Left ventricle myocardium inferior (tissue), 1 donor: Measurements from ENCODE around the gene ANKRD40CL. TPM values are rescaled to one million over a fixed set of nuclear protein-coding genes. Genes with fewer than 3 reads are reported as not detected.

Experiments used
- DNase-seq: peaks from one replicate; pipeline ENCODE4 v3.0.0-alpha.2; 2020
- H3K27ac ChIP-seq: fragments of 200-600 bp; replicated peaks from 2 replicates; pipeline ENCODE4 v1.8.0; 2021
- H3K27me3 ChIP-seq: fragments of 200-600 bp; 2 replicates; pipeline ENCODE4 v1.8.0; 2021; ENCODE audit warnings: low read depth
- H3K36me3 ChIP-seq: fragments of 200-600 bp; 2 replicates; pipeline ENCODE4 v1.8.0; 2021
- H3K4me1 ChIP-seq: fragments of 200-600 bp; 2 replicates; pipeline ENCODE4 v1.8.0; 2021
- H3K4me3 ChIP-seq: fragments of 200-600 bp; 2 replicates; pipeline ENCODE4 v1.8.0; 2021; ENCODE audit warnings: mild to moderate bottlenecking, moderate library complexity
- H3K9me3 ChIP-seq: fragments of 200-600 bp; replicated peaks from 2 replicates; pipeline ENCODE4 v1.8.0; 2021
- intact Hi-C: fragments of 100-400 bp; cut with micrococcal nuclease; formaldehyde crosslinking; loops from one replicate; pipeline ENCODE4 v1.11.0; 2022
- total RNA-seq: library from RNA; stranded (reverse); fragmentation: NEBNext Ultra II Directional; extraction: Animal tissue kit (Norgen Biotek cat#: 25700); gene quantifications from one replicate; pipeline ENCODE4 v1.2.1, GENCODE V29; 2021
- TF ChIP-seq, protein P1 (sequence below): fragments of 200-600 bp; IDR thresholded peaks from 2 replicates; pipeline ENCODE4 v1.8.0; 2021; ENCODE audit warnings: antibody characterized with exemption, mild to moderate bottlenecking, borderline replicate concordance
- donor health status: DM: no; HTN: yes; CAD: no; lungs with severe emphysema.

The ANKRD40CL gene
- total RNA-seq, 1 donor from 2014 or later = not detected

DNA sequence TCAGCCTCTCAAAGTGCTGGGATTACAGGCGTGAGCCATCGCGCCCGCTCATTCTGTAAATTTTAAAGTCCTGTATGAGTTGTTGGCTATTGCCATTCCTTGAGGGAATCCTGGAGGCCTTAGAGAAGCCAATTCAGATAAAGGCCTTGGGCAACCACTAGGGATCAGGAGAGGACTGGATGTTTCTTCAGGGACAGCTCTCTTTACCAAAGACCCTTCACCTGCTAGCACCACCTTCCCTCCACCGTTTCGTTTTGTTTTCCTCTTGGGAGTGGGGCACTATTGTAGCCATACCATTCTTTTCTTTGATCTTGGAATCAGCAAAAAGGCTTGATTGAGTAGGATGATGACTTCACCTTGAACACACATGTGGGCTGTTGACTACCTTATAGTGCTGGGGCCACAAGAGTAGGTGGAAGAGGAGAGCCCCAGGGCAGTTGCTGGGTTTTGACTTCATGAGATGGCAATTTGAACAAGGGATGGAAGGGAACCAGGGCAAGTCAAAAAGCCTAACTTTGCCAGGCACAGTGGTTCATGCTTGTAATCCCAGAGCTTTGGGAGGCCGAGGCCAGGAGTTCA is 7.0 kb upstream of the ANKRD40CL start:
- no peak for DNase-seq
- H3K36me3 ChIP-seq = no peaks in the 10 kb centered on the region
- H3K27ac ChIP-seq = no peak overlapping the region
- no peaks in the 10 kb centered on the region for H3K4me1 ChIP-seq
- intact Hi-C loops = no loop called here
- TF ChIP-seq, protein P1, sequence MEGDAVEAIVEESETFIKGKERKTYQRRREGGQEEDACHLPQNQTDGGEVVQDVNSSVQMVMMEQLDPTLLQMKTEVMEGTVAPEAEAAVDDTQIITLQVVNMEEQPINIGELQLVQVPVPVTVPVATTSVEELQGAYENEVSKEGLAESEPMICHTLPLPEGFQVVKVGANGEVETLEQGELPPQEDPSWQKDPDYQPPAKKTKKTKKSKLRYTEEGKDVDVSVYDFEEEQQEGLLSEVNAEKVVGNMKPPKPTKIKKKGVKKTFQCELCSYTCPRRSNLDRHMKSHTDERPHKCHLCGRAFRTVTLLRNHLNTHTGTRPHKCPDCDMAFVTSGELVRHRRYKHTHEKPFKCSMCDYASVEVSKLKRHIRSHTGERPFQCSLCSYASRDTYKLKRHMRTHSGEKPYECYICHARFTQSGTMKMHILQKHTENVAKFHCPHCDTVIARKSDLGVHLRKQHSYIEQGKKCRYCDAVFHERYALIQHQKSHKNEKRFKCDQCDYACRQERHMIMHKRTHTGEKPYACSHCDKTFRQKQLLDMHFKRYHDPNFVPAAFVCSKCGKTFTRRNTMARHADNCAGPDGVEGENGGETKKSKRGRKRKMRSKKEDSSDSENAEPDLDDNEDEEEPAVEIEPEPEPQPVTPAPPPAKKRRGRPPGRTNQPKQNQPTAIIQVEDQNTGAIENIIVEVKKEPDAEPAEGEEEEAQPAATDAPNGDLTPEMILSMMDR = no peak
- no peak overlapping the region for H3K4me3 ChIP-seq
- H3K27me3 ChIP-seq = no peaks in the 10 kb centered on the region
- no peaks in the 10 kb centered on the region for H3K9me3 ChIP-seq

DNA sequence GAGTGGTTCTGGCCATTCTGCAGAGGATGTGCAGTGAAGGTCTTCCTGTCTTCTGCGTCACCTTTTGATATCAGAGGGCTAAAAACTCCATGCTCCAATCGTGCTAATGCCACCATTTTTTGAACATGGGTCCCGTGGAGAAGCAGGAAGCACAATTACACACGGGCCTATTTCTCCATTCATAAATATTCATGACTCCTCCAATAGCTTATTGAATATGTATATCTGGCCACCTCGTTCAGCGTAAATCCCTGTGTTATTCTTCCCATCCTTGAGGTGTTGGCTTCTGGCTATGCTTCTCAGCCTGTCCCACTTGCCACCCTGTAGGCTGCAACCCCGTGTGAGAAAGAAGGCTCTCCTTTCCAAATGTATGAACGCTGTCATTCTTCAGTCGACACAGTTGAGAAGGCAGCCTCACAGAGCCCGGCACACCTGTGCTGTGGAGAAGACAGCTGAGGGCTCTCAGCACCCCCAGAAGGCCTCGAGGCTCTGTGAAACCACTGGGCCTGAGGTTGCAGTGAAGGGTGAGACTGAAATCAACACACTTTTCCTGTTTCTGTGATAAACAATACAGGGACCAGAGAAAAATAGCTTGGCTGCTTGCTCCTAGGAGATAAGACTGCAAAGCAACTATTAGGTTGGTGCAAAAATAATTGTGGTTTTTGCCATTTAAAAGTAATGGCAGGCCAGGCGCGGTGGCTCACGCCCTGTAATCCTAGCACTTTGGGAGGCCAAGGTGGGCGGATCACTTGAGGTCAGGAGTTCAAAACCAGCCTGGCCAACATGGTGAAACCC is 4.9 kb upstream of the ANKRD40CL start:
- Histone ChIP-seq H3K36me3 (no peaks in the 10 kb centered on the region), H3K27ac (no peak overlapping the region), H3K27me3 (no peaks in the 10 kb centered on the region), H3K4me1 (no peaks in the 10 kb centered on the region), H3K9me3 (no peaks in the 10 kb centered on the region), H3K4me3 (no peak overlapping the region)
- TF ChIP-seq, protein P1 = no peak
- intact Hi-C loops = no loop called here
- DNase-seq = no peak

DNA sequence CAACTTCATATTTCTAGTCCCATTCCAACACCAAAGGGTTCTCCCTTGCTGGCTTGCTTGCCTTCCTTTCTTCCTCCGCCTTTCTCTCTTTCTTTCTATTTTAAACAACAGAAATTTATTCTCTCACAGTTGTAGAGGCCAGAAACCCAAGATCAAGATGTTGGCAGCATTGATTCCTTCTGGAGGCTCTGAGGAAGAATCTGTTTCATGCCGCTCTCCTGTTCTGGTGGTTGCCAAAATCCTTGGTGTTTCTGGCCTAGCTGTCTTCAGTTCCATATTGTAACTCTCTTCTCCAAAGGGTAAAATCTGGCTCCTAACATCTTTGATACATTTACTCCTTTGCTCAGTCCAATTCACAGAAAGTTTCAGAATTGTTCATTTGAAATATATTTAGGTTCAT is 3.0 kb upstream of the ANKRD40CL start:
- Histone ChIP-seq H3K4me3 (no peak overlapping the region), H3K4me1 (peaks cover 7% of the 10 kb centered on the region), H3K27ac (no peak overlapping the region), H3K36me3 (no peaks in the 10 kb centered on the region), H3K27me3 (no peaks in the 10 kb centered on the region), H3K9me3 (no peaks in the 10 kb centered on the region)
- intact Hi-C loops = no loop called here
- TF ChIP-seq, protein P1 = no peak
- DNase-seq = no peak

DNA sequence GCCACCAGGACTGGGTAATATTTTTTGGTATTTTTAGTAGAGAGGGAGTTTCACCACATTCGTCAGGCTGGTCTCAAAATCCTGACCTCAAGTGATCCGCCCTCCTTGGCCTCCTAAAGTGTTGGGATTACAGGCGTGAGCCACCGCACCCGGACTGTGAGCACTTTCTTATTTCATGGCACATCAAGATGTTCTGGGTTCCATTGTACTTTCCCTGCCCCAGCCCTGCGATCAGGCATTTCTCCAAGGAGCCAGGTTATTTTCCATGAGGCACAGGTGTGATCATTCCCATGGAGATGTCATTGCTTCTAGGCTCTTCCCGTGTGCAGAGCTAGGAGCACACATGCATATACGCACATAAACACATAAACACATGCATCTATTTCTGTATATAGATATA is 2.6 kb upstream of the ANKRD40CL start:
- H3K27ac ChIP-seq = no peak overlapping the region
- no peak for DNase-seq

DNA sequence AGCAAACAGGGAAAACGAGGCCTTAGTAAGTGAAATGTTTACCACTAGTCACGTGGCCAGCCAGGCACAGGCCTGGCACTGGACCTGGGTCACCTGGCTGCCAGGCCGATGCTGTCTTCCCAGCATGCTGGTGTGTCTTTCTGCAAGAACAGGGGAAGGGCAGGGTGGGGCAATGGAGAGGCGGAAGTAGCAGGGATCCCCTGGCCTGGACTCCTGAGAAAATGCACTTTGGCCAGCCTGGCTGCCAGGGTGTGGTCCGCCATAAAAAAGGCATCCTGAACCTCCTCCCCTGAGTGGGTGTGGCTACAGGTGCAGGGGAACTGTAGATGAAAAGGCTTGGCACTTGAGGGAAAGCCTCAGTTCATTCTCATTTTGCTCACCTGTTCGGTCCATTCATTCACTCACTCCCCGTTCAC is 1.0 kb upstream of the ANKRD40CL start:
- no peaks in the 10 kb centered on the region for H3K9me3 ChIP-seq
- H3K4me3 ChIP-seq = no peak overlapping the region
- no peak for DNase-seq
- H3K27ac ChIP-seq = no peak overlapping the region
- peaks cover 27% of the 10 kb centered on the region for H3K4me1 ChIP-seq
- intact Hi-C loops = no loop called here
- H3K27me3 ChIP-seq = no peaks in the 10 kb centered on the region
- TF ChIP-seq, protein P1 = no peak
- no peaks in the 10 kb centered on the region for H3K36me3 ChIP-seq

More for the DNA sequence above, 2.6 kb upstream of the ANKRD40CL start:
- TF ChIP-seq, protein P1 = no peak
- Histone ChIP-seq H3K4me3 (no peak overlapping the region), H3K36me3 (no peaks in the 10 kb centered on the region), H3K9me3 (no peaks in the 10 kb centered on the region), H3K27me3 (no peaks in the 10 kb centered on the region), H3K4me1 (peaks cover 12% of the 10 kb centered on the region)
- intact Hi-C loops = no loop called here
